Stimulated activated CD4-positive, alpha-beta T cell treated with anti-CD3 and anti-CD28 coated beads, TNF-alpha, amount 100 ng/mL, for 24 hours (primary cell): ENCODE data around the gene PARP1.
"Not testable (repeated sequence)": the region's sequence is repeated elsewhere in the genome, so short reads cannot be mapped to it uniquely, and the experiment has no call there.

ENCODE experiments used
- DNase-seq, 3 experiments: peaks; one replicate each; pipeline ENCODE4 v3.0.0-alpha.2; 2020; ENCODE audit warnings: low read depth in 3 of 3

PARP1 gene

GRCh38 chr1:226429858-226430715 is 22.2 kb upstream of the PARP1 start:
- DNase-seq: no peak

GRCh38 chr1:226428791-226429461 is 21.0 kb upstream of the PARP1 start:
- no peak for DNase-seq

GRCh38 chr1:226428348-226428747 is 20.5 kb upstream of the PARP1 start:
- no peak for DNase-seq

GRCh38 chr1:226427131-226427530 is 19.2 kb upstream of the PARP1 start:
- DNase-seq: no peak

GRCh38 chr1:226426395-226426794 is 18.5 kb upstream of the PARP1 start:
- DNase-seq: not testable (repeated sequence)

GRCh38 chr1:226425431-226426031 is 17.6 kb upstream of the PARP1 start:
- peak in 1 of 3 experiments; percentile 34 for DNase-seq

GRCh38 chr1:226425004-226425378 is 17.1 kb upstream of the PARP1 start:
- DNase-seq: no peak

GRCh38 chr1:226424221-226425003 is 16.5 kb upstream of the PARP1 start:
- no peak for DNase-seq

GRCh38 chr1:226422478-226422877 is 14.6 kb upstream of the PARP1 start:
- DNase-seq: no peak

GRCh38 chr1:226420897-226421296 is 13.0 kb upstream of the PARP1 start:
- no peak for DNase-seq

GRCh38 chr1:226420328-226420727 is 12.4 kb upstream of the PARP1 start:
- no peak for DNase-seq

- DNase-seq: no peak
Observed at GRCh38 chr1:226419284-226420029, 11.6 kb upstream of the PARP1 start.

GRCh38 chr1:226417830-226418546 is 10.1 kb upstream of the PARP1 start:
- DNase-seq: no peak

- no peak for DNase-seq
Observed at GRCh38 chr1:226417350-226417749, 9.5 kb upstream of the PARP1 start.

GRCh38 chr1:226414098-226414698 is 6.3 kb upstream of the PARP1 start:
- DNase-seq: no peak

- DNase-seq: no peak
Observed at GRCh38 chr1:226411619-226412018, 3.7 kb upstream of the PARP1 start.

GRCh38 chr1:226410958-226411357 is 3.1 kb upstream of the PARP1 start:
- DNase-seq: no peak

GRCh38 chr1:226409392-226409791 is 1.5 kb upstream of the PARP1 start:
- DNase-seq: no peak

GRCh38 chr1:226408285-226409184 is 642 bp upstream of the PARP1 start:
- DNase-seq: no peak
